SH-SY5Y (cell line): ENCODE measurements around the gene NKX2-1.

Experiments
- GATA2 ChIP-seq: IDR thresholded peaks from 2 replicates; pipeline ENCODE4 v1.6.1; 2011; ENCODE audit warnings: mild to moderate bottlenecking, low read depth, low read length
- GATA3 ChIP-seq: IDR thresholded peaks from 2 replicates; pipeline ENCODE4 v1.6.1; 2011; ENCODE audit warnings: low read depth, mild to moderate bottlenecking, low read length, moderate library complexity

NKX2-1 gene

GRCh38 chr14:36513012-36513420 is 7.0 kb downstream of the NKX2-1 start:
- TF ChIP-seq GATA3 (no peak), GATA2 (no peak)

- TF ChIP-seq GATA2 (no peak), GATA3 (no peak)
These were observed 7.4 kb downstream of the NKX2-1 start for GRCh38 chr14:36512585-36513003.

GRCh38 chr14:36511981-36512584 is 7.9 kb downstream of the NKX2-1 start:
- TF ChIP-seq GATA2 (no peak), GATA3 (no peak)

GRCh38 chr14:36510874-36511273 is 9.2 kb downstream of the NKX2-1 start:
- TF ChIP-seq GATA2 (no peak), GATA3 (no peak)

- no peak for TF ChIP-seq GATA3
- TF ChIP-seq GATA2: no peak
These were observed 9.8 kb downstream of the NKX2-1 start for GRCh38 chr14:36510078-36510799.

GRCh38 chr14:36509069-36509917 is 10.7 kb downstream of the NKX2-1 start:
- no peak for TF ChIP-seq GATA3
- no peak for TF ChIP-seq GATA2

GRCh38 chr14:36508418-36509068 is 11.5 kb downstream of the NKX2-1 start:
- no peak for TF ChIP-seq GATA3

- no peak for TF ChIP-seq GATA3
- no peak for TF ChIP-seq GATA2
These were observed 12.1 kb downstream of the NKX2-1 start for GRCh38 chr14:36507847-36508417.

- TF ChIP-seq GATA2 (no peak), GATA3 (no peak)
These were observed 13.1 kb downstream of the NKX2-1 start for GRCh38 chr14:36506732-36507614.

GRCh38 chr14:36505892-36506731 is 13.9 kb downstream of the NKX2-1 start:
- TF ChIP-seq GATA3 (no peak), GATA2 (no peak)

- no peak for TF ChIP-seq GATA2
- no peak for TF ChIP-seq GATA3
These were observed 14.7 kb downstream of the NKX2-1 start for GRCh38 chr14:36505181-36505815.

- no peak for TF ChIP-seq GATA2
- TF ChIP-seq GATA3: no peak
These were observed 15.3 kb downstream of the NKX2-1 start for GRCh38 chr14:36504771-36505175.
